GM19467 (cell line): ENCODE data around the gene ATP2A3.

Source experiments
- ATAC-seq: cut with Tn5 transposase; IDR thresholded peaks from one replicate; pipeline ENCODE4 v1.9.1; 2021; ENCODE audit warnings: mild to moderate bottlenecking, moderate library complexity; ENCODE audit not compliant: unreplicated experiment

The ATP2A3 gene

DNA sequence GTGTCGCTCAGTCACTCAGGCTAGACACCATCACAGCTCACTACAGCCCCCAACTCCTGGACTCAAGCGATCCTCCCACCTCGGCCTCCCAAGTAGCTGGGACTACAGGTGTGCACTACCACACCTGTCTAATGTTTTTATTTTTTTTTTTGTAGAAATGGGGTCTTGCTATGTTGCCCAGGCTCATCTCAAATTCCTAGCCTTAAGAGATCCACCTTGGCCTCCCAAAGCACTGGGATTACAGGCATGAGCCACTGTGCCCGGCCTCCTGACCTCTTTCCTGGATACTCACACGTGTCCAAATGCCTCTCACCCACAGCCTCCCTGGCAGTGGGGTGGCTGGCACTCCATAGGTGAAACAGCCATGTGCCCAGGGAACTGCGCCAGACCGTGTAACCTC is 88.9 kb downstream of the ATP2A3 start:
- no peak for ATAC-seq
